Uterus (tissue), 4 donors: ENCODE data around the gene TEN1. TPM values are rescaled to one million over a fixed set of nuclear protein-coding genes. Genes with fewer than 3 reads are reported as not detected.
A peak's percentile ranks its signal among the peaks of the same experiment; 100 is the strongest.

Experiments used
- DNase-seq, 2 donors: peaks; one replicate each; pipeline ENCODE4 v3.0.0-alpha.2; 2019 to 2020
- H3K27ac ChIP-seq, 2 donors: fragments of 200-600 bp; sonication (generic); 1 replicate in 1 of 2; 2 replicates in 1 of 2; pipeline ENCODE4 v1.5.1; 2016 to 2018
- H3K27me3 ChIP-seq, 2 donors: fragments of 200-600 bp; sonication (generic); one replicate each; pipeline ENCODE4 v1.5.1; 2018 to 2019; ENCODE audit warnings: control low read depth in 1 of 2
- H3K36me3 ChIP-seq, 2 donors: fragments of 200-600 bp; sonication (generic); one replicate each; pipeline ENCODE4 v1.5.1; 2019; ENCODE audit warnings: control low read depth in 1 of 2
- H3K4me1 ChIP-seq, 2 donors: fragments of 200-600 bp; sonication (generic); one replicate each; pipeline ENCODE4 v1.5.1; 2018 to 2019; ENCODE audit warnings: control low read depth in 1 of 2
- H3K4me3 ChIP-seq, 2 donors: fragments of 200-600 bp; sonication (generic); 1 replicate in 1 of 2; 2 replicates in 1 of 2; pipeline ENCODE4 v1.5.1; 2018 to 2019; ENCODE audit warnings: mild to moderate bottlenecking in 1 of 2
- H3K9me3 ChIP-seq, 2 donors: fragments of 200-600 bp; sonication (generic); one replicate each; pipeline ENCODE4 v1.5.1; 2019; ENCODE audit warnings: control low read depth in 1 of 2
- POLR2A ChIP-seq, 2 donors: fragments of 450-650 bp; IDR thresholded peaks; one replicate each; pipeline ENCODE4 v1.6.1; 2016; ENCODE audit warnings: antibody characterized with exemption in 2 of 2, mild to moderate bottlenecking in 1 of 2, moderate library complexity in 1 of 2
- intact Hi-C: fragments of 100-400 bp; cut with DNase I; formaldehyde crosslinking; loops from one replicate; pipeline ENCODE4 v1.15.1; 2023; ENCODE audit warnings: low total_unique reads
- total RNA-seq, 4 donors: library from RNA; depleted of rRNA in 3 of 4; stranded (reverse); fragments of >200 nt in 3 of 4; gene quantifications; one replicate each; pipeline versions ENCODE4 v1.1.0 to v1.2.4, GENCODE V29; 2014 to 2023
- TF ChIP-seq, protein P1 (sequence below), 4 experiments: fragments of 200-600 bp in 2 of 4; fragments of 450-650 bp in 2 of 4; sonication (generic) in 2 of 4; IDR thresholded peaks; one replicate each; pipeline ENCODE4 v1.5.1; 2016 to 2019; ENCODE audit warnings: antibody characterized with exemption in 4 of 4, mild to moderate bottlenecking in 2 of 4, moderate library complexity in 1 of 4
- donor health status: DM: yes; HTN: yes; CAD: no.

TEN1 gene
- total RNA-seq, 4 donors from 2014 or later = 3.1 to 17.2 (median 15.0) TPM

DNA sequence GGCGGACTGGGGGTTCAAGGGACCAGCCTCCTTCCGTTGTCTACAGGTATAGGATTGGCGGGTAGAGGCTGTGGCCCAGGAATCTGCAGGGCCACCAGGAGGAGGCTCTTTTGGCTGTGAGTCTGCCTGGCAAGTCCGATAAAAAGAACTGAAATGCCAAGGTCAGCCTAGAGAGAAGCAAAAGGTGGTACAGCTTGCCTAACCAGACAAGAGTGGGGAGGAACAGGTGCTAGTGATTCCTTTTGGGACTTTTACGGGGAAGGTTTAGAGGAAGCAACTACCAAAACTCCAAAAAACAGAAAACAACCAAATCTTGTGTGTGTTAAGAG lies 53.7 kb downstream of the TEN1 start:
- Histone ChIP-seq H3K27me3 (no peaks in the 10 kb centered on the region), H3K27ac (no peak overlapping the region), H3K36me3 (no peaks in the 10 kb centered on the region), H3K4me1 (no peaks in the 10 kb centered on the region), H3K4me3 (no peak overlapping the region), H3K9me3 (no peaks in the 10 kb centered on the region)
- no peak for TF ChIP-seq POLR2A (IDR thresholded peaks at IDR 0.05)
- TF ChIP-seq, protein P1, sequence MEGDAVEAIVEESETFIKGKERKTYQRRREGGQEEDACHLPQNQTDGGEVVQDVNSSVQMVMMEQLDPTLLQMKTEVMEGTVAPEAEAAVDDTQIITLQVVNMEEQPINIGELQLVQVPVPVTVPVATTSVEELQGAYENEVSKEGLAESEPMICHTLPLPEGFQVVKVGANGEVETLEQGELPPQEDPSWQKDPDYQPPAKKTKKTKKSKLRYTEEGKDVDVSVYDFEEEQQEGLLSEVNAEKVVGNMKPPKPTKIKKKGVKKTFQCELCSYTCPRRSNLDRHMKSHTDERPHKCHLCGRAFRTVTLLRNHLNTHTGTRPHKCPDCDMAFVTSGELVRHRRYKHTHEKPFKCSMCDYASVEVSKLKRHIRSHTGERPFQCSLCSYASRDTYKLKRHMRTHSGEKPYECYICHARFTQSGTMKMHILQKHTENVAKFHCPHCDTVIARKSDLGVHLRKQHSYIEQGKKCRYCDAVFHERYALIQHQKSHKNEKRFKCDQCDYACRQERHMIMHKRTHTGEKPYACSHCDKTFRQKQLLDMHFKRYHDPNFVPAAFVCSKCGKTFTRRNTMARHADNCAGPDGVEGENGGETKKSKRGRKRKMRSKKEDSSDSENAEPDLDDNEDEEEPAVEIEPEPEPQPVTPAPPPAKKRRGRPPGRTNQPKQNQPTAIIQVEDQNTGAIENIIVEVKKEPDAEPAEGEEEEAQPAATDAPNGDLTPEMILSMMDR (IDR thresholded peaks at IDR 0.05) = no peak
- intact Hi-C loops = no loop called here
- no peak for DNase-seq

DNA sequence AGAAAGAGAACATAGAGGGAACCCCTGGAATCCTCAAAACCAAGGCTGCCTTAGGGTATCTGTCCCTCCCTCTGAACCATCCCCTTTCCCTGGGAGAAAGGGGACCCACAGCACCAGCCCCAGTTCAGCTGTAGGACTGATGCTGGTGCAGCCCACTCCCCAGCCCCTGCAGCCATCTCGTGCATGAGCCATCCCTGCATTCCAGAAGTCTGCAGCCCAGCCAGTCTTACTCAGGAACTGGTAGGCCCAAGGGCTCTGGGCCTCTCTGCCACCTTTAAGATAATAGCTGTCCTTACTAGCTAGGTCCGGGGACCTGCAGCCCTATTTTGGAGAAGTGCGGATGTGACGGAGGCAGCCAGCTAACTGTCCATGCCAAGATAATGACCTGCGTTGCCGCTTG lies 54.1 kb downstream of the TEN1 start:
- no peak overlapping the region for H3K4me3 ChIP-seq
- H3K27ac ChIP-seq = no peak overlapping the region
- intact Hi-C loops = no loop called here
- H3K27me3 ChIP-seq = no peaks in the 10 kb centered on the region
- no peaks in the 10 kb centered on the region for H3K9me3 ChIP-seq
- no peak for TF ChIP-seq POLR2A (IDR thresholded peaks at IDR 0.05)
- TF ChIP-seq, protein P1 (IDR thresholded peaks at IDR 0.05) = no peak
- no peaks in the 10 kb centered on the region for H3K4me1 ChIP-seq
- DNase-seq = no peak
- H3K36me3 ChIP-seq = no peaks in the 10 kb centered on the region

DNA sequence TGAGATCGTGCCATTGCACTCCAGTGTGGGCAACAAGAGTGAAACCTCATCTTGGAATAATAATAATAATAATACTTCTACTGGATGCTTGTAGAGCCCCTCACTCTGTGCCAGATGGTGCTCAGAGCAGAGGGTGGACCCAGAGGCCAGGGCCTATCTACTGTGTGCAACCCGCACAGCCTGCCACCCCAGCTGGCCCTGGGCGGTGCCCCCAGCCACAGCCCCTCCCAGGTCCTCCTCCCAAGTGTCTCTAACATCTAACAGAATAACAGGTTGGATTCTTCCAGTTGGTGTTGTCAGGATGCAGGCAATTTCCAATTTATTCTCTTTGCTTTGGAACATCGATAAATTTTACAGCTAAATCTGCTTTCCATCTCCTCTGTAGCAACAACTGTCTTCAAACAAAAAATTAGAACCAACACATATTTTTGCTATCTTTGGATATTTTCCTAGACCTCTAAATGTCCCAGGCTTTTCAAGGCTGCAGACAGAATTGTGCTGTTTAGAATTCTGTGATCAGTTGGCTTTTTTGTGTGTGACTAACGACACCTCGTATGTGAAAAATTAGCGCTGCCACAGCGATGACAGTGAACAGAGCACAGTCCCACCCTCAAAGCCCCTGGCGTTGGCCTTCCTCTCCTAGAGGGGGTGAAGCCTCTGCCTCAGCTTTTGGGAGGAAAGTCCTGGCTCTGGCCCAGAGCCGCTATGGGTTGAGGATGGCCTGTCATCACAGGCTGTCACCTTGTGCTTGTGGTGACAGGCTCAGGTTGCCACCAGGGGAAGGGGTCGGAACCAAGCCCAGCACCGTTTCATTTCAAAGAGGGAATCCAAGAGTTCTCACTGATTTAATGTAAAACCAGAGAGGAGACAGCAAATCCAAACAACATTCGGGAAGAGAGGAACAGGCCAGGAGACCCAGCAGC lies 55.6 kb downstream of the TEN1 start:
- Histone ChIP-seq H3K9me3 (no peaks in the 10 kb centered on the region), H3K4me3 (no peak overlapping the region), H3K36me3 (no peaks in the 10 kb centered on the region), H3K27me3 (no peaks in the 10 kb centered on the region), H3K27ac (no peak overlapping the region), H3K4me1 (no peaks in the 10 kb centered on the region)
- intact Hi-C loops = no loop called here
- no peak for TF ChIP-seq POLR2A (IDR thresholded peaks at IDR 0.05)
- TF ChIP-seq, protein P1 (IDR thresholded peaks at IDR 0.05) = no peak
- no peak for DNase-seq

DNA sequence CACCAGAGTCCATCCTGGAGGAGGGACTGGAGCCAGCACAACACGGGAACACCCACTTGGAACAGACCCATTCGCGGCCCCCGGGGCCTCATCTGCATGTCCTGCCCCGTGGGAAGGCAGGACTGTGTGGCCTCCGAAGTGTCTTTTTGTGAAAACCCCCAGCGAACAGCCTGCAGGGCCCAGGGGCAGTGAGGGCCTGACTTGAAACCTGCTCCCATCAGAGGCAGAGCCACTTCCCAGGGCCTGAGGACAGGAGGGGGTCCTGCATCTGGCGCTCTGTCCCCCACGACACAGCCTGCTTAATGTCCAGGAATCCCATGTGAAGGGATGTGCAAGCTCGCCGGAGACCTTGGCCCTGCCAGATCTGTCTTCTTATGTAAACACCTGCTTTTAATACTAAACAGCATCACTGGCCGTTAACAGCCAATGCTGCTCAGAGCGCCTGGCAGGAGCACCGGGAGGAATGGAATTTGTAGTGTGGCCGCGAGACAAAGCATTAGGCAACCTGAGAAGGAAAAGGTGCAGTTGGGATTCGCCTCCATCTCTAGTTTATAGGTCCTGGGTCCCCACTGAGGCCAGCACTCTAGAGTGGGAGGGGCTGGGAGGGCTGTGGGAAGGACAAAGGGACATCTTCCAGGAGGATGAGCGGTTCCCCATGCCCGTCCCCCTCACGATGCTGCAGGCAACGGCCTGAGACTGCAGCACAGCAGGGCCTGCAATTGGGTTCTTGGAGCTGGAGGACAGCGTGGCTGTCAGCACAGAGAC lies 57.6 kb downstream of the TEN1 start:
- H3K4me3 ChIP-seq = no peak overlapping the region
- H3K36me3 ChIP-seq = no peaks in the 10 kb centered on the region
- no peaks in the 10 kb centered on the region for H3K4me1 ChIP-seq
- peak overlapping the region; percentile 30 to 60 for H3K27ac ChIP-seq
- TF ChIP-seq, protein P1 (IDR thresholded peaks at IDR 0.05) = no peak
- no peak for TF ChIP-seq POLR2A (IDR thresholded peaks at IDR 0.05)
- H3K27me3 ChIP-seq = no peaks in the 10 kb centered on the region
- peak in 1 of 2 donors; percentile 50 for DNase-seq
- intact Hi-C loops = no loop called here
- no peaks in the 10 kb centered on the region for H3K9me3 ChIP-seq

DNA sequence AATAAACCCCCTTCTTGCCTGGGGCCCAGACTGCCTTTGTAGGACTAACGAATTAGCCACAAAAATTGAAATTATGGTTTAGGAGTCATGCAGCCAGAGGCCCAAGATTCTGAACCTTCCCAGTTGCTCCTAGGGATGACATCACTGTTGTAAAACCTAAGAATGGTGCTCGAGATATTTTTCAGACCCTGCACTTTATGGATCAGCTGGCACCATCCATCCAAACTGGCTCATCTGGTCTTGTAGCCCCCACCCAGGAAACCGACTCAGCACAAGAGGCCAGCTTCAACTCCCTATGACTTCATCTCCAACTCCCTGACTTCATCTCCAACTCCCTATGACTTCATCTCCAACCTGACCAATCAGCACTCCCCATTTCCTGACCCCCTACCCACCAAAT lies 59.0 kb downstream of the TEN1 start:
- H3K27me3 ChIP-seq = no peaks in the 10 kb centered on the region
- no peak overlapping the region for H3K4me3 ChIP-seq
- TF ChIP-seq, protein P1 (IDR thresholded peaks at IDR 0.05) = no peak
- TF ChIP-seq POLR2A (IDR thresholded peaks at IDR 0.05) = no peak
- peak overlapping the region in 1 of 2 donors; percentile 60 for H3K27ac ChIP-seq
- intact Hi-C loops = no loop called here
- no peak for DNase-seq
- no peaks in the 10 kb centered on the region for H3K4me1 ChIP-seq
- H3K36me3 ChIP-seq = no peaks in the 10 kb centered on the region
- H3K9me3 ChIP-seq = no peaks in the 10 kb centered on the region
